ENCODE data around the gene STPG3. TPM values are rescaled to one million over a fixed set of nuclear protein-coding genes. Genes with fewer than 3 reads are reported as not detected.

The STPG3 gene
- total and polyA plus RNA-seq, 9 of the 15 experiments (the other 6 are each of a cell fraction or from before 2014, with no cell fraction given): not detected

GRCh38 chr9:137236238-137236935, 14.7 kb upstream of the STPG3 start (continued):
- TF ChIP-seq, protein P1, sequence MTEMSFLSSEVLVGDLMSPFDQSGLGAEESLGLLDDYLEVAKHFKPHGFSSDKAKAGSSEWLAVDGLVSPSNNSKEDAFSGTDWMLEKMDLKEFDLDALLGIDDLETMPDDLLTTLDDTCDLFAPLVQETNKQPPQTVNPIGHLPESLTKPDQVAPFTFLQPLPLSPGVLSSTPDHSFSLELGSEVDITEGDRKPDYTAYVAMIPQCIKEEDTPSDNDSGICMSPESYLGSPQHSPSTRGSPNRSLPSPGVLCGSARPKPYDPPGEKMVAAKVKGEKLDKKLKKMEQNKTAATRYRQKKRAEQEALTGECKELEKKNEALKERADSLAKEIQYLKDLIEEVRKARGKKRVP (CRISPR knock-in tag; IDR thresholded peaks at IDR 0.05): no peak
- TF ChIP-seq CBX3 (IDR thresholded peaks at IDR 0.05; ENCODE audit: borderline replicate concordance in 1 of 2, low read length in 2 of 2) (peak in 1 of 2 experiments; percentile 47; a peak in 1 of 3 replicates), MTA1 (IDR thresholded peaks at IDR 0.05; ENCODE audit: borderline replicate concordance) (0 out of 2 replicates have a peak, but pooled peaks have one; percentile 20), SRF (CRISPR knock-in tag; IDR thresholded peaks at IDR 0.05) (0 out of 4 replicates have a peak, but pooled peaks of 1 of the 2 experiments have one; percentile 50), NR0B1 (IDR thresholded peaks at IDR 0.05; ENCODE audit: partially characterized antibody) (no peak), RCOR1 (IDR thresholded peaks at IDR 0.05; ENCODE audit: borderline replicate concordance in 1 of 2, low read depth in 2 of 2, low read length in 2 of 2) (peak in 1 of 2 experiments; percentile 79; a peak in 3 of 4 replicates), AFF1 (IDR thresholded peaks at IDR 0.05; ENCODE audit: low read depth in 1 of 2, partially characterized antibody in 2 of 2) (peak in 1 of 2 experiments; percentile 68), JUND (IDR thresholded peaks at IDR 0.05; ENCODE audit: borderline replicate concordance, low read depth, low read length) (peak; percentile 50), JUND (tag; IDR thresholded peaks at IDR 0.05; ENCODE audit: borderline replicate concordance, low read depth, low read length) (no peak; the same call in 2 of the 3 replicates), ERF (CRISPR knock-in tag; IDR thresholded peaks at IDR 0.05) (0 out of 2 replicates have a peak, but pooled peaks have one; percentile 9), ZNF584 (CRISPR knock-in tag; IDR thresholded peaks at IDR 0.05; ENCODE audit: low read depth) (no peak), ZNF354B (CRISPR knock-in tag; IDR thresholded peaks at IDR 0.05) (no peak), EGR1 (conservative IDR thresholded peaks at IDR 0.05) (peak; percentile 82), NCOR1 (IDR thresholded peaks at IDR 0.05) (no peak), BMI1 (IDR thresholded peaks at IDR 0.05; ENCODE audit: low read length) (no peak), FOXK2 (conservative IDR thresholded peaks at IDR 0.05 in 1 of 2, IDR thresholded peaks at IDR 0.05 in 1 of 2; ENCODE audit: low read depth in 2 of 2) (peak in 1 of 2 experiments; percentile 37; a peak in 2 of 4 replicates), ZNF175 (CRISPR knock-in tag; IDR thresholded peaks at IDR 0.05; ENCODE audit: low read depth) (no peak)
- TF ChIP-seq, protein P2, sequence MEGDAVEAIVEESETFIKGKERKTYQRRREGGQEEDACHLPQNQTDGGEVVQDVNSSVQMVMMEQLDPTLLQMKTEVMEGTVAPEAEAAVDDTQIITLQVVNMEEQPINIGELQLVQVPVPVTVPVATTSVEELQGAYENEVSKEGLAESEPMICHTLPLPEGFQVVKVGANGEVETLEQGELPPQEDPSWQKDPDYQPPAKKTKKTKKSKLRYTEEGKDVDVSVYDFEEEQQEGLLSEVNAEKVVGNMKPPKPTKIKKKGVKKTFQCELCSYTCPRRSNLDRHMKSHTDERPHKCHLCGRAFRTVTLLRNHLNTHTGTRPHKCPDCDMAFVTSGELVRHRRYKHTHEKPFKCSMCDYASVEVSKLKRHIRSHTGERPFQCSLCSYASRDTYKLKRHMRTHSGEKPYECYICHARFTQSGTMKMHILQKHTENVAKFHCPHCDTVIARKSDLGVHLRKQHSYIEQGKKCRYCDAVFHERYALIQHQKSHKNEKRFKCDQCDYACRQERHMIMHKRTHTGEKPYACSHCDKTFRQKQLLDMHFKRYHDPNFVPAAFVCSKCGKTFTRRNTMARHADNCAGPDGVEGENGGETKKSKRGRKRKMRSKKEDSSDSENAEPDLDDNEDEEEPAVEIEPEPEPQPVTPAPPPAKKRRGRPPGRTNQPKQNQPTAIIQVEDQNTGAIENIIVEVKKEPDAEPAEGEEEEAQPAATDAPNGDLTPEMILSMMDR (IDR thresholded peaks at IDR 0.05 in 2 of 3, conservative IDR thresholded peaks at IDR 0.05 in 1 of 3; ENCODE audit: insufficient read depth in 2 of 3, low read depth in 1 of 3, low read length in 3 of 3): peak; percentile 99 to 100 (median 99)
